HEK293T (cell line): ENCODE measurements around the gene GBP2.

Source experiments
- CTCF ChIA-PET: fragments of 350-600 bp; formaldehyde crosslinking; extraction: SDS; loops from one replicate; lab custom pipeline; 2021; ENCODE audit warnings: antibody characterized with exemption, inconsistent platforms; lab: Yijun Ruan, JAX
- POLR2A ChIA-PET: fragments of 350-600 bp; formaldehyde crosslinking; extraction: SDS; loops from one replicate; lab custom pipeline; 2020; ENCODE audit warnings: antibody characterized with exemption, inconsistent platforms; lab: Yijun Ruan, JAX
- DNase-seq: peaks from one replicate; pipeline ENCODE4 v3.0.0; 2012; ENCODE audit warnings: mixed read lengths; ENCODE audit errors: extremely low spot score
- ARNT ChIP-seq: fragments of 450-650 bp; IDR thresholded peaks from 2 replicates; pipeline ENCODE4 v1.6.1; 2017; ENCODE audit warnings: mild to moderate bottlenecking
- BHLHE40 ChIP-seq: fragments of 450-650 bp; IDR thresholded peaks from 2 replicates; pipeline ENCODE4 v1.6.1; 2016; ENCODE audit warnings: mild to moderate bottlenecking, moderate library complexity, borderline replicate concordance
- CTBP1 ChIP-seq: fragments of 450-650 bp; IDR thresholded peaks from 2 replicates; pipeline ENCODE4 v1.6.1; 2016; ENCODE audit warnings: borderline replicate concordance
- ELF4 ChIP-seq: fragments of 450-650 bp; IDR thresholded peaks from 2 replicates; pipeline ENCODE4 v1.6.1; 2017; ENCODE audit warnings: antibody characterized with exemption
- FOXA1 ChIP-seq: fragments of 450-650 bp; IDR thresholded peaks from 2 replicates; pipeline ENCODE4 v1.6.1; 2016; ENCODE audit warnings: mild to moderate bottlenecking
- FOXK2 ChIP-seq: fragments of 450-650 bp; IDR thresholded peaks from 2 replicates; pipeline ENCODE4 v1.6.1; 2016; ENCODE audit warnings: mild to moderate bottlenecking
- FOXM1 ChIP-seq: fragments of 450-650 bp; IDR thresholded peaks from 2 replicates; pipeline ENCODE4 v1.6.1; 2017; ENCODE audit warnings: mild to moderate bottlenecking, borderline replicate concordance
- HDGF ChIP-seq: fragments of 450-650 bp; IDR thresholded peaks from 2 replicates; pipeline ENCODE4 v1.6.1; 2017; ENCODE audit warnings: antibody characterized with exemption, borderline replicate concordance
- L3MBTL2 ChIP-seq: fragments of 450-650 bp; conservative IDR thresholded peaks from 2 replicates; pipeline ENCODE4 v1.6.1; 2016; ENCODE audit warnings: mild to moderate bottlenecking
- LEF1 ChIP-seq: fragments of 450-650 bp; IDR thresholded peaks from 2 replicates; pipeline ENCODE4 v1.6.1; 2017; ENCODE audit warnings: mild to moderate bottlenecking, borderline replicate concordance
- NFRKB ChIP-seq: fragments of 450-650 bp; IDR thresholded peaks from 2 replicates; pipeline ENCODE4 v1.6.1; 2016; ENCODE audit warnings: mild to moderate bottlenecking, moderate library complexity
- PKNOX1 ChIP-seq: fragments of 450-650 bp; IDR thresholded peaks from 2 replicates; pipeline ENCODE4 v1.6.1; 2016
- SP1 ChIP-seq: fragments of 450-650 bp; IDR thresholded peaks from 2 replicates; pipeline ENCODE4 v1.6.1; 2017
- SUZ12 ChIP-seq: fragments of 450-650 bp; IDR thresholded peaks from 2 replicates; pipeline ENCODE4 v1.6.1; 2016; ENCODE audit warnings: mild to moderate bottlenecking
- TARDBP ChIP-seq: fragments of 450-650 bp; IDR thresholded peaks from 2 replicates; pipeline ENCODE4 v1.6.1; 2016
- ZNF384 ChIP-seq: fragments of 450-650 bp; IDR thresholded peaks from 2 replicates; pipeline ENCODE4 v1.6.1; 2016

The GBP2 gene

DNA sequence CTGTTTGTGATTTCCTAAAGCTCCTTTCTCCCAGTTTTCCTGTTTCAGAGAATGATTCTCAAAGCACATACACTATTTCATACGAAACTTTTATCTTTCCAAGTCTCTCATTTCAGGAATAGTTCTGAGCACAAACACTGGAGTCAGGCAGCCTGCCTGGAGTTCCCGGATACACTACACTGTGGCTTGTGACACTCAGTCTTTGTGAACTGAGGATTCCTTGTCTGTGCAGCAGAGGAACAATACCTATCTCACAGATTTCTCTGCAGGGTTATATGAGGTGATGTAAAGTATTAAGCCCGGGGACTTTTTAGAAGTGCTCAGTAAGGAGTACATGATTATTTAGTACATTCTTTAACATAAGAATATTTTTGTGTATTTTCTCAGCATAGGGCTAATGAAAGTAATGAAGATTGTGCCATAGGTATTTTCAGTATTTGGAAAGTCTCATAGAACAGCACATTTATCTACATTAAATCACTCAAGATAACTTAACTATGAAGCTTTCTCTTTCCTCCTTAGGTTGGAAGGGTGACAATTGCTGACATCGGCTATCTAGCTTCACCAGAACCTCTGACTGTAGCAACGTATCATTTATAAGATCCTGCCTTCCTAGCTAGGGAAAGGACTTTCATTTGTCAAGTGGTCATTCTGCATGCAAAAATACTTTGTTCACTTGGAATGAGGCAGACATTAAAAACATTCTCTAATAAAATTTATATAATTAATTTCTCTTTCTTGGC lies 12.9 kb downstream of the GBP2 start:
- ChIA-PET CTCF (no interaction called here), POLR2A (no interaction called here)
- no peak for TF ChIP-seq SP1
- TF ChIP-seq ELF4 = no peak
- no peak for TF ChIP-seq NFRKB
- TF ChIP-seq SUZ12 = no peak
- TF ChIP-seq BHLHE40 = no peak
- no peak for DNase-seq

GRCh38 chr1:89104687-89105086 lies 21.2 kb downstream of the GBP2 start:
- no peak for TF ChIP-seq LEF1
- no peak for TF ChIP-seq SUZ12
- TF ChIP-seq FOXA1 = no peak
- TF ChIP-seq CTBP1 = no peak
- TF ChIP-seq NFRKB = no peak
- TF ChIP-seq FOXM1 = no peak
- no peak for TF ChIP-seq TARDBP
- no peak for TF ChIP-seq ARNT
- no peak for TF ChIP-seq ELF4
- TF ChIP-seq ZNF384 = no peak
- CTCF ChIA-PET = no interaction called here
- DNase-seq = peak; percentile 62
- POLR2A ChIA-PET = no interaction called here

DNA sequence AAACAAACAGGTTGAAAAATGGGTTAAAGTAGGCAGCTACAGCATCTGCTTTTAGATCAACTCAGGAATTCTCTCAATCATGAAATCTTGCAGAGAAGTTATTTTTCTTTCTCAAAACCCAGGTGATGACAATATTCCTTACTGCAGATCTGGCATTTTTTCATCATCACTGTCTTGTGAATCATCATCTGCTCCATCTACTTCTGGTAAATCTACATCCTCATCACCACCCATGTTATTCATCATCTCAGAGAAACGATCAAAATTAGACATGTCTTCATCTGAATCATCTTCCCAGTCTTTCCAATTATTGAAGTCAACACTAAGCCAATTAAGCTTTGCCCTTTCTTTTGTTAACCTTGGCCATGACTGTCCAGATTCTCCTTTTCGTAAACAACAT lies 21.8 kb downstream of the GBP2 start:
- ChIA-PET POLR2A (interaction anchor here (0.5 kb wide), 1 partner anchor 1488 kb away, joined by 3 read pairs; no protein-coding TSS in a partner anchor), CTCF (no interaction called here)
- DNase-seq = no peak
- TF ChIP-seq PKNOX1 = no peak
- TF ChIP-seq L3MBTL2 = no peak
- no peak for TF ChIP-seq NFRKB
- no peak for TF ChIP-seq FOXK2
- no peak for TF ChIP-seq SUZ12
- no peak for TF ChIP-seq FOXA1
- TF ChIP-seq HDGF = no peak
- TF ChIP-seq SP1 = no peak
- TF ChIP-seq ZNF384 = no peak
- no peak for TF ChIP-seq TARDBP
- TF ChIP-seq ARNT = no peak
- TF ChIP-seq BHLHE40 = no peak
- TF ChIP-seq FOXM1 = no peak
- no peak for TF ChIP-seq ELF4
- TF ChIP-seq CTBP1 = no peak
- no peak for TF ChIP-seq LEF1

DNA sequence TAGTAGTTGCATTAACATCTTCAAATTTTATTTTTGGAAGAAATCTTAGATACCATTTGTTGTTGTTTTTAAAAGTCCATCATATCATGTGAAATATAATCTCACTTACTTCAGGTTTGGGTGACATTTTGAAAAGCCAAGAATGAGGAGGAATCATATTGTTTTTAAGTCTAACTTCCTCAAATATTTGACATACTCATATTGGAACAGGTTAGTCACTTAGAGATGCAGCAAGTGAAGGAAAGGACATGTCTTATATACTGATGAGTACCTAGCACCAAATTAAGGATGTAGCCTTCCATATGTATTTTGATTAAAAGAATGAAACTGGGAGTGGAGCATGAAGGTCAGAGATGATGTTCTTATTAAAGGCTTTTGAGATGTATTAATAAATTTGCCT lies 23.9 kb downstream of the GBP2 start:
- no peak for DNase-seq
- ChIA-PET CTCF (no interaction called here), POLR2A (no interaction called here)
- no peak for TF ChIP-seq SP1
- no peak for TF ChIP-seq BHLHE40
- no peak for TF ChIP-seq HDGF
- TF ChIP-seq LEF1 = no peak

- ChIA-PET CTCF (no interaction called here), POLR2A (no interaction called here)
- no peak for DNase-seq
- TF ChIP-seq NFRKB (no peak), ELF4 (no peak), SUZ12 (no peak), ARNT (no peak)
Observed at GRCh38 chr1:89100412-89100811, 25.5 kb downstream of the GBP2 start.

GRCh38 chr1:89098857-89099256 lies 27.1 kb downstream of the GBP2 start:
- no peak for TF ChIP-seq NFRKB
- CTCF ChIA-PET = no interaction called here

GRCh38 chr1:89095737-89096136 lies 30.2 kb downstream of the GBP2 start:
- POLR2A ChIA-PET = no interaction called here
- CTCF ChIA-PET = no interaction called here
- no peak for DNase-seq
- no peak for TF ChIP-seq ELF4
- no peak for TF ChIP-seq BHLHE40
- no peak for TF ChIP-seq CTBP1
- no peak for TF ChIP-seq FOXA1
- no peak for TF ChIP-seq L3MBTL2
- no peak for TF ChIP-seq FOXM1
- no peak for TF ChIP-seq TARDBP
- TF ChIP-seq ZNF384 = no peak
- TF ChIP-seq SUZ12 = no peak
- TF ChIP-seq SP1 = no peak
- TF ChIP-seq NFRKB = no peak
- no peak for TF ChIP-seq ARNT
- no peak for TF ChIP-seq PKNOX1
- no peak for TF ChIP-seq HDGF

More at GRCh38 chr1:89098857-89099256, 27.1 kb downstream of the GBP2 start:
- no peak for DNase-seq
- POLR2A ChIA-PET = no interaction called here

GRCh38 chr1:89089962-89090361 lies 36.0 kb downstream of the GBP2 start:
- no peak for DNase-seq
- POLR2A ChIA-PET = no interaction called here
- TF ChIP-seq LEF1 = no peak
- no peak for TF ChIP-seq TARDBP
- TF ChIP-seq FOXK2 = no peak
- TF ChIP-seq L3MBTL2 = no peak
- TF ChIP-seq ARNT = no peak
- no peak for TF ChIP-seq FOXM1
- TF ChIP-seq ZNF384 = no peak
- no peak for TF ChIP-seq SUZ12
- no peak for TF ChIP-seq SP1
- TF ChIP-seq PKNOX1 = no peak
- CTCF ChIA-PET = no interaction called here
